ENCODE measurements around the gene CDH16.

- TF ChIP-seq EZH2 (conservative IDR thresholded peaks at IDR 0.05; ENCODE audit: low read depth, low read length) (no peak), CEBPG (CRISPR knock-in tag; IDR thresholded peaks at IDR 0.05) (no peak), CTCF (CRISPR knock-in tag; IDR thresholded peaks at IDR 0.05) (no peak), MAFF (IDR thresholded peaks at IDR 0.05; ENCODE audit: low read depth, low read length) (no peak), FOSL2 (CRISPR knock-in tag; IDR thresholded peaks at IDR 0.05) (no peak)
- TF ChIP-seq, protein P1, sequence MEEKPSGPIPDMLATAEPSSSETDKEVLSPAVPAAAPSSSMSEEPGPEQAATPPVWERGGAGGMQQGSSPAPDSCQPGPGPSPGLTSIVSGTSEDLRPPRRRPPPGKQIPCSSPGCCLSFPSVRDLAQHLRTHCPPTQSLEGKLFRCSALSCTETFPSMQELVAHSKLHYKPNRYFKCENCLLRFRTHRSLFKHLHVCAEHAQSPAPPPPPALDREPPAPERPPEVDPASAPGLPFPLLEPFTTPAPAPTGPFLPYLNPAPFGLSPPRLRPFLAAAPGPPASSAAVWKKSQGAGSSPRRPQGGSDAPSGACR (CRISPR knock-in tag; IDR thresholded peaks at IDR 0.05) = no peak
Measured at GRCh38 chr16:66889622-66890021, 29.1 kb downstream of the CDH16 start.

Measured in HepG2 (cell line).